Measurements from ENCODE around the gene SLC35F1.
"Not testable (repeated sequence)": the region's sequence is repeated elsewhere in the genome, so short reads cannot be mapped to it uniquely, and the experiment has no call there.

The SLC35F1 gene

DNA sequence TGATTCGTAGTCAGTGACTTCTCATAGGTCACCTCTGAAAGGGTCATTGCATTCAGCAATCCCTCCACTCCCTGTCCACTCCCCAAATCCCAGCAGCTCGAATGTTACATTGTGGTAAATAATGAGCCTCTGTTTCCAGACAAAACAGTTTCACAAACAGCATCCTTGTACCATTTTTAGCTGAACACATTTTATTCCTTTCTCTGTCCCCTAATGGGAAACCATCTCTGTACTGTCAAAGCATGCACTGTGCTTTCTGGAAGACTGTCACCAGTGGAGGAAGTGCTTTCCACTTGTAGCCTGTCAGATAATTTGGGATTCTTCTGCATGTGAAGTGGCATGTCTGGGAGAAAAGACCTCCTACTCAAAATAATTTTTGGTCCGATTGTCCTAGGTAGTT, 82.0 kb downstream of the SLC35F1 start:
- DNase-seq (ENCODE audit: low read depth in 1 of 2, low spot score in 1 of 2): no peak

DNA sequence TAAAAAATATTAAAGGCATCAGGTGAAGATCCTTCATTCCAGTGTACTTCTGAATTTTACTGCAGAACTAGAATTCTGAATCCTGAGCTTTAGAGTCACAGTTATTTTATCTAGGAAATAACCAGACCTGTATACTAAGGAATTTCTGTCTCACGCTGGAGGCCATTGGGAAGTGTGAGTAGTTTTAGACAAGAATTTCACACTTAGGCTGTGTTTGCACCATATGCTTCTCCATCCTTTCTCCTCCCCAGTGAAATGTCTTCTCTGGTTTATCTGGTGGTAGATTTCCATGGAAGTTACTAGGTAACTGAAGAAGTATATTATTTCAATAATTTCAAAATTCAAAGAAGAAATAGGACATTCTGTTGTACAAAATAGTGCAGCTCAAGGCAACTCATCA, 83.1 kb downstream of the SLC35F1 start:
- no peak for DNase-seq (ENCODE audit: low read depth in 1 of 2, low spot score in 1 of 2)

- no peak for DNase-seq (ENCODE audit: low read depth in 1 of 2, low spot score in 1 of 2)
Observed at GRCh38 chr6:117992856-117993255, 85.8 kb downstream of the SLC35F1 start.

DNA sequence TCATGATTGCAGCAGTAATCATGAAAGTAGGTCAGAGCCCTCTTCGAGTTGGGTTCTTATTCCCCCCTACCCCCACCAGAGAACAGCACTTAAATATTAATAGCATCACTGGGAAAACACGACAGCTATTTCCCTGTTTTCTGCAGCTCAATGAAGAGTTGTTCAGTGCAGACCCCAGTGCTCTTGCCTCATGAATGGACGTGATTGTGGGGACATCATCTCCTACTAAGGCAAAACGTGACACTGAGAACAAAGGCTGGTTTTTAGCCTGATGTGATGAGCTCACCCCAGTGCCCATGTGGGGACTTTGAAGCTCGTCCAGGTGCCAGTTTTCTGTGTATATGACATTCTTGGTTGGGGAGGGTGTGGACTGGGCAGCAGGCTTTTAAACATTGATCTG, 105.9 kb downstream of the SLC35F1 start:
- DNase-seq (ENCODE audit: low read depth in 1 of 2, low spot score in 1 of 2): no peak

- DNase-seq (ENCODE audit: low read depth in 1 of 2, low spot score in 1 of 2): no peak
Observed at GRCh38 chr6:118016532-118016931, 109.5 kb downstream of the SLC35F1 start.

DNA sequence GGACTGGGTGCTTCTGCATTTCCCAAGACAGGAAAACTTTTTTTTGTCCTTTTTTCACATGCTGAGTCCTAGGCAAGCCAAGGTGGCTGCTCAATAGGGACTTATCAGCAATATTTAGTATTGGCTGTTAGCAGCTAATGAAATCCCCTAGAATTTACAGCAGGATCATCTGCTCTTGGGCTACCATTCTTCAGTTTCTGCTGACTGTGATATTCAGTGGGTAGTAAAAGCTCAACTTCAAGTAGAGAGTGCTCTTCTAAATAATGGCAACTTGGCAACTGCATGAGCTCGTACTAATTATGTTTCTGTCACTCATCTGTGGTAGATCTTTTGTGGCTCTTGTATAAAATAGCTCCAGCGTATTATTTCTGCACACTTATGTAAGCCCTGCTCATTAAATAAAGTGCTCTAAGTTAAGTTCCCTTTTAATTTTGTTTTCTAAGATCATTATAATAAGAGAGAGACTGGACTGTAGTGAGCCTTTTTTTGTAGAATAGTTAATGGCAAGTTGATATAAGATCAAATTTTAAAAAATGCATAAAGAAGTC, 110.3 kb downstream of the SLC35F1 start:
- no peak for DNase-seq (ENCODE audit: low read depth in 1 of 2, low spot score in 1 of 2)

- DNase-seq (ENCODE audit: low read depth in 1 of 2, low spot score in 1 of 2): no peak
Observed at GRCh38 chr6:118023771-118024170, 116.7 kb downstream of the SLC35F1 start.

DNA sequence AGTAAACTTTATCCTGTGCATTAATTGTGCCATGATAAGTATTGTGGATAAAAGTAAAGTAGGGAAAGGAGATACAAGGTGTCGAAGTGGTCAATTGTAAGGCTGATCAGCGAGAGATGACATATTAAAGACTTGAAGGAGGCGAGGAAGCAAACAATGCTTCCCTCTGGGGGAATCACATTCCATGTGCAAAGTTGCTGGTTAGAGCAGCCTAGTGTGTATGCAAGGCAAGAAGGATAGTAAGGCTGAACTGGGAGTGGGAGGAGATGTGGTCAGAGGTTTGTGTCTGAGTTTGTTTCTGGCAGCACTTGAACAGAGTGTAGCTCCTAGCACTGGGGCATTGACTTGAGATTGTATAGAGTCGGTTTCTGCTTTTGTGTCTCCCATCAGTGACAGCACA, 122.9 kb downstream of the SLC35F1 start:
- DNase-seq (ENCODE audit: low read depth in 1 of 2, low spot score in 1 of 2): no peak

DNA sequence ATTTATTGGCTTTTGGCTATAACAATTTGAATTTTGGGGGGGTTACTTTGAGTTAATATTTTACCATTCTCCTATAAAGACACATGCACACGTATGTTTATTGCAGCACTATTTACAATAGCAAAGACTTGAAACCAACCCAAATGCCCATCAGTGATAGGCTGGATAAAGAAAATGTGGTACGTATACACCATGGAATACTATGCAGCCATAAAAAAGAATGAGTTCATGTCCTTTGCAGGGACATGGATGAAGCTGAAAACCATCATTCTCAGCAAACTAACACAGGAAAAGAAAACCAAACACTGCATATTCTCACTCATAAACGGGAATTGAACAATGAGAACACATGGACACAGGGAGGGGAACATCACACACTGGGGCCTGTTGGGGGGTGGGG, 130.4 kb downstream of the SLC35F1 start:
- not testable (repeated sequence) for DNase-seq (ENCODE audit: low read depth in 1 of 2, low spot score in 1 of 2)

DNA sequence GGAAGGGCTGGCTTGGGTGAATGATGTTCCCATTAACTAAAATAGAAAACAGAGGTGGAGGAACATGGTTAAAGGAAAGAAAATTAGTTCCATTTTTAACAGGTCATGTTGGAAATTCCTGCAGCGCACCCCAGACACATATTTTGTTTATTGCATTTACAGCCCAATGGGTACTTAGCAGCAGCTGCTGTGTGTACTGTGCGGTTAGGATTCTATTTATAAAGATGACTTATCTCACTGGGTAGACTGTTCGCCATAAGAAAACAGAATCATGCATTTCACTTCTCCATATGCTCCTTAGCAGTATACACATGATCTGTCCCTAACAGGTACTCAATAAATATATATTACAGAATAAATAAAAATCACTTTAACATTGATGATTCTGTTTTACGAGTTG, 135.8 kb downstream of the SLC35F1 start:
- DNase-seq (ENCODE audit: low read depth in 1 of 2, low spot score in 1 of 2): no peak

DNA sequence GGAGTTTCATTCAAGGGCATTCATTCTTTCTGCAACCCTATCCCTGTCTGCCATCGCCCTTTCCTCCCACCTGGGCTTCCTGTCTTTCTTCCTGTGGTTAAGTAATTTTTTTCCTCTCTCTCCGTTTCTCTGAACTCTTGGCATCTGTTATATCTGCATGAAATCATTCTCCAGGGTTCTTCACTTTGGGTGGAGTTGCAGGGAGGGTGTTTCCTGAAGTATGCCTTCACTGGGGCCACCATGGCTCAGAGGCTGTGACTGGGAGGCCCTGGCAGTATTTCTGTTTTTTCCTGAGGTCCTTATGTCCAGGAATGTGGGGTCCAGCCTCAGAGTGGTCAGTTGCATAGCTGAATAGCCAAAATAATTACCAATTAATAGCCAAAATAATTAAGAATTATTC, 137.2 kb downstream of the SLC35F1 start:
- no peak for DNase-seq (ENCODE audit: low read depth in 1 of 2, low spot score in 1 of 2)

DNA sequence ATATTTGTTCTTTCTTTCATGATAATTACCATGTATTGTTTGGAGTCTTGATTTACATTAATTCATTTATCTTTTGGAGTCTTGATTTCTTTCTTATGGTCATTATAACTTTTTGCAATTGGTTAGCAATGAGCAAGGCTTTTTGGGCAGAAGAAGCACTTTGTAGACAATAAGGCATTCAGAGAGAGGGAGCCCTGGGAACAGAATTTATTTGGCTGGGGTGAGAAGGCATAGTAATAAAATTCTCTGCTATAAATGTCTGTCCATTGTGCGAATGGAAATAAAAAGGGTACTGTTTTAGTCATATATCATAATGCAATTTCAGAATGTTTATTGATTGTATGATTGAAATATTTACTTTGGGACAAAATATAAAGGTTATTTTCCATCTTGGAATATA, 147.0 kb downstream of the SLC35F1 start:
- DNase-seq (ENCODE audit: low read depth in 1 of 2, low spot score in 1 of 2): no peak

DNA sequence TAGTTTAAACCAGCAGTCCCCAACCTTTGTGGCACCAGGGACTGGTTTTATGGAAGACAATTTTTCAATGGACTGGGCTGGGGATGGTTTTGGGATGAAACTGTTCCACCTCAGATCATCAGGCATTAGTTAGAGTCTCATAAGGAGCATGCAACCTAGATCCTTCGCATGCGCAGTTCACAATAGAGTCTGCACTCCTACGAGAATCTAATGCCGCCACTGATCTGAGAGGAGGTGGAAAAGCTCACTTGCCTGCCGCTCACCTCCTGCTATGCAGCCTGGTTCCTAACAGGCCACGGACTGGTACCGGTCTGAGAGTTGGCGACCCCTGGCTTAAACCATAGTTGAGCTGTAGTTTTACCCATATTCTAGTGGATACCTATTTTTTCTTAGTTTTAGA, 154.6 kb downstream of the SLC35F1 start:
- no peak for DNase-seq (ENCODE audit: low read depth in 1 of 2, low spot score in 1 of 2)

DNA sequence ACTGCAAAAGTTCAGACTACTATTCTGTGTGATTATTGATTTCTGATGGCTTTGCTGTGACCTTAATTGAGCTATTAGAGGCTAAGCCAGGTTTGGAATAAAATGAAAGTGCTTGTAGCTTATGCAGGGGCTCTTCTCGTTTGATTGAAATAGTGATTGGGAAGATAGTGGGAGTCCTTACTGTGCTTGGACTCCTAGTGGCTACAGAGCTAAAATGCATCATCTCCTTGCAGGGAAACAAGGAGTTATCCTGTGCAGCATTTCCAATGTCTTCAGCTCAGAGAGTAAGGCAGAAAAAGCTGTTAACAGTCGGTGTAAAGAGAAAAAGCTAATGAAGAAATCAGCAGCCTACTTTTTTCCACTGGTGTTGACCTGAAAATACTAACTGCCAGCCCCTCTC, 173.5 kb downstream of the SLC35F1 start:
- DNase-seq (ENCODE audit: low read depth in 1 of 2, low spot score in 1 of 2): no peak

DNA sequence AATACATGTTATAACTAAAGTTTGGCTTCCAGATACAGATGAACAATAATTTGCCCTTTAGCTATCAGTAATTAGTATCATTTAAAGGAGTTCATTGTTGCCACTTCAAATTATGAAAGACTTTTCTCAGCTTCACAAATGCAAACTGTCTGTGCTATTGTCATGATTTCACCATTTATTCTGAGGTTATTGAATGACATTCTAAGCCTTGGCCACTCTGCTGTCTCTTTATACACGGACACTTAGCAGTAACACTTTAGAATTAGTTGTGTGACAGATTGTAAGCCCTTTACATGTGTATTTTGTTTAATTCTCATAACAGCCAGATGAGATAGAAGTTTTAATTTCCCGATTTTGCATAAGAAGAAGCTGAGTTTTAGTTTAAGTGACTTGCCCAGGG, 176.6 kb downstream of the SLC35F1 start:
- no peak for DNase-seq (ENCODE audit: low read depth in 1 of 2, low spot score in 1 of 2)

GRCh38 chr6:118085665-118086064, 178.6 kb downstream of the SLC35F1 start:
- DNase-seq (ENCODE audit: low read depth in 1 of 2, low spot score in 1 of 2): no peak

DNA sequence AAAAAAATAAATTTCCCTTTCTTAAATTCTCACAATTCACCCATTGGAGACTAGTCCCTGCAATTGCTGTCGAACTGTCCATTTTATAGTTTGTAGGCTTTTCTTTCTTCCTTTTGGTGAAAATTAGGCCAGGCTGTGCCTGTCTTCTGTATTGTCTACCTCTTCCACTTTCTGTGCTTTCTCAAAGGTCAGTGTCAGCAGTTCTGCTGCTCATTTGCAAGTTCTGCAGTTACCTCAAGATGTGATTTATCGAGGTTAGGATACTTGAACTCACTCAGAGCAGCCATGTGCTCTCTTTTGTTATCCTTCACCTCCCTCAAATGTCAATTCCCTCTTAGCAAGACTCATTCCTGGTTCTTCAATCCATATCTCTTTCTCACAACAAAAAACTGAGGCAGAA, 179.1 kb downstream of the SLC35F1 start:
- no peak for DNase-seq (ENCODE audit: low read depth in 1 of 2, low spot score in 1 of 2)

DNA sequence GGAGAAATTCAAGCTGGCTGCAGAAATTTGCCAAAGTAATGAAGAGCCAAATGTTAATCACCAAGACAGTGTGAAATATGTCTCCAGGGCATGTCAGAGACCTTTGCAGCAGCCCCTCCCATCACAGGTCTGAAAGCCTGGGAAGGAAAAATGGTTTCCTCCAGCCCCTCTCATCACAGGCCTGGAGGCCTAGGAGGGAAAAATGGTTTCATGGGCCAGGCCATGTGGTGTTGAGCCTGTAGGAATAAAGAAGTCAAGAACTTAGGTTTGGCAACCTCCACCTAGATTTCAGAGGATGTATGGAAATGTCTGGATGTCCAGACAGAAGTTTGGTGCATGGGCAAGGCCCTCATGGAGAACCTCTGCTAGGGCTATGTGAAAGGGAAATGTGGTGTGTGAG, 185.0 kb downstream of the SLC35F1 start:
- no peak for DNase-seq (ENCODE audit: low read depth in 1 of 2, low spot score in 1 of 2)

DNA sequence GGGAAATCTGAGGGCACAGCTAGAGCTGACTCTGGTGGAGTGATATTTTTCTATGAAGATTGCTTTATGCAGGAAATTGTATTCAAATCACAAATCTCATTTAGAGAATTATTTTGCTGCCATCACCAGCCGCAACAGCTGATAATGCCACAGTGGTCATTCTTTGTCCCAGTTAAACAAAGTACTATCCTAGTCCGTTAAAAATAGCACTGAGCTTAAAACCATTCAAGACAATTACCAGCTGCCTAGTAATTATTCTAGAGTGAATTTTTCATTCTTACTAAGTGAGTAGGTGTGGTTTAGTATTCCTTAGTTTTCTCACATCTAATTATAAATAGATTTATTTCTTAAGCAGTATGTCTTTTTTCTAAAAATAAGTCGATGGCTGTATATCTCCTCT, 190.5 kb downstream of the SLC35F1 start:
- DNase-seq (ENCODE audit: low read depth in 1 of 2, low spot score in 1 of 2): no peak

DNA sequence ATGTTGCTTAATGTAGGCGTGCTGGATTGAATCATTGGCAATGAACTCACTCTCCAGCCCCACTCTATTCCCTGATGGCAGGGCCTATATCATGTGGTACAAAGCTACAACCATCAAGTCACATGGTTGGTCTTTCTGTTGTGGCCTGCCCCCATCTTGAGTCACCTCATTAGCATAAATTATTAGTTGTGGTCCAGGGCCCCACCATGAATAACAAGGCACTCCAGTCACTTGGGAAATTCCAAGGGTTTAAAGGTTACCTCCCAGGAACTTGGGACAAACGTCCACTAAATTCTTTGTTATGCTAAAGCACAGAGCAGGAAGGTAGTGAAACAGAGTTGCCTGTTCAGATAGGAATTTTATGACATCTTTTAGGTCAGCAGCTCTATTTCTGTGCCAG, 193.7 kb downstream of the SLC35F1 start:
- no peak for DNase-seq (ENCODE audit: low read depth in 1 of 2, low spot score in 1 of 2)

- DNase-seq (ENCODE audit: low read depth in 1 of 2, low spot score in 1 of 2): no peak
Observed at GRCh38 chr6:118101220-118101619, 194.2 kb downstream of the SLC35F1 start.

- no peak for DNase-seq (ENCODE audit: low read depth in 1 of 2, low spot score in 1 of 2)
Observed at GRCh38 chr6:118101831-118102345, 194.8 kb downstream of the SLC35F1 start.

DNA sequence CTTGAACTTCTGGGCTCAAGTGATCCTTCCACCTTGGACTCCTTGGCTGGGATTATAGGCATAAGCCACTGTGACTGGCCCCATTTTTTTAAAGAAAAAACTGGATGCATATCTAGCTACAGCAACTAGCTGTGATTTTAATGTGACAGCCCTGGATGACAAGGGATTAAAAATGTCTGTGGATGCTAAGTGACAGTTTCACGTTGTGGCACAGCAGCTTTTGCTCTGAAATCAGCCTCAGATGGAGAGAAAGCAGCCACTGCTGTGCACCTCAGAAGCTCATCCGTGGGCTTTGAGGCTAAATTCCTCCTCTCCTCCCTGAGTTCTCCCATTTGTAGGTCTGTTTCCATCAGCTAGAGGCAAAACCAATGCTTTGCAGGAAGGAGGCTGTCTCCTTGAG, 195.3 kb downstream of the SLC35F1 start:
- DNase-seq (ENCODE audit: low read depth in 1 of 2, low spot score in 1 of 2): no peak
